HepG2 (cell line): ENCODE measurements around the gene CMTM3. TPM values are rescaled to one million over a fixed set of nuclear protein-coding genes. Genes with fewer than 3 reads are reported as not detected.

ENCODE experiments used
- BRCA1 ChIP-seq: sonication (generic); formaldehyde crosslinking; IDR thresholded peaks from 2 replicates; pipeline ENCODE4 v1.4.0; 2020; ENCODE audit warnings: missing genetic modification reagents
- ELF4 ChIP-seq: sonication (generic); formaldehyde crosslinking; IDR thresholded peaks from 2 replicates; pipeline ENCODE4 v1.5.0; 2020; ENCODE audit warnings: missing genetic modification reagents, mild to moderate bottlenecking, moderate library complexity, borderline replicate concordance
- FOXA3 ChIP-seq: IDR thresholded peaks from 2 replicates; pipeline ENCODE4 v1.6.1; 2016; ENCODE audit warnings: missing genetic modification reagents, missing compliant biosample characterization
- HES4 ChIP-seq: sonication (generic); formaldehyde crosslinking; IDR thresholded peaks from 2 replicates; pipeline ENCODE4 v1.9.0; 2021; ENCODE audit warnings: mild to moderate bottlenecking, missing genetic modification reagents, borderline replicate concordance
- MAFF ChIP-seq: IDR thresholded peaks from 2 replicates; pipeline ENCODE4 v1.6.1; 2011; ENCODE audit warnings: low read depth, low read length, improper control_type of control experiment
- MIXL1 ChIP-seq: IDR thresholded peaks from 2 replicates; pipeline ENCODE4 v1.6.1; 2016
- MZF1 ChIP-seq: sonication (generic); formaldehyde crosslinking; IDR thresholded peaks from 2 replicates; pipeline ENCODE4 v1.8.1; 2023; ENCODE audit warnings: mild to moderate bottlenecking, missing genetic modification reagents, borderline replicate concordance
- SMARCE1 ChIP-seq: fragments of 450-650 bp; IDR thresholded peaks from 2 replicates; pipeline ENCODE4 v1.6.1; 2017; ENCODE audit warnings: borderline replicate concordance
- SMYD3 ChIP-seq: sonication (generic); formaldehyde crosslinking; IDR thresholded peaks from 2 replicates; pipeline ENCODE4 v1.8.1; 2023; ENCODE audit warnings: mild to moderate bottlenecking, missing genetic modification reagents
- TP53 ChIP-seq: sonication (generic); formaldehyde crosslinking; conservative IDR thresholded peaks from 2 replicates; pipeline ENCODE4 v1.4.0; 2020; ENCODE audit warnings: missing genetic modification reagents
- ZNF12 ChIP-seq: sonication (generic); formaldehyde crosslinking; IDR thresholded peaks from 2 replicates; pipeline ENCODE4 v1.5.0; 2020; ENCODE audit warnings: missing genetic modification reagents
- ZNF274 ChIP-seq: sonication (generic); formaldehyde crosslinking; IDR thresholded peaks from 2 replicates; pipeline ENCODE4 v1.5.1; 2020; ENCODE audit warnings: mild to moderate bottlenecking, missing genetic modification reagents
- ZNF317 ChIP-seq: sonication (generic); formaldehyde crosslinking; IDR thresholded peaks from 2 replicates; pipeline ENCODE4 v1.5.0; 2020; ENCODE audit warnings: mild to moderate bottlenecking, missing genetic modification reagents
- ZNF34 ChIP-seq: sonication (generic); formaldehyde crosslinking; IDR thresholded peaks from 2 replicates; pipeline ENCODE4 v1.4.0; 2020; ENCODE audit warnings: mild to moderate bottlenecking, missing genetic modification reagents, borderline replicate concordance
- ZNF367 ChIP-seq: sonication (generic); formaldehyde crosslinking; IDR thresholded peaks from 2 replicates; pipeline ENCODE4 v1.4.0; 2020; ENCODE audit warnings: missing genetic modification reagents, borderline replicate concordance
- ZNF607 ChIP-seq: sonication (generic); formaldehyde crosslinking; IDR thresholded peaks from 2 replicates; pipeline ENCODE4 v1.5.1; 2020; ENCODE audit warnings: missing genetic modification reagents, mild to moderate bottlenecking, borderline replicate concordance
- ZNF672 ChIP-seq: sonication (generic); formaldehyde crosslinking; IDR thresholded peaks from 2 replicates; pipeline ENCODE4 v1.8.1; 2022; ENCODE audit warnings: missing genetic modification reagents
- ZNF720 ChIP-seq: sonication (generic); formaldehyde crosslinking; IDR thresholded peaks from 2 replicates; pipeline ENCODE4 v1.4.0; 2020; ENCODE audit warnings: missing genetic modification reagents
- ZNF772 ChIP-seq: sonication (generic); formaldehyde crosslinking; IDR thresholded peaks from 2 replicates; pipeline ENCODE4 v1.5.0; 2020; ENCODE audit warnings: mild to moderate bottlenecking, missing genetic modification reagents
- polyA plus RNA-seq, 8 experiments: library from polyadenylated mRNA; depleted of rRNA in 3 of 8; stranded (reverse) in 7 of 8; unstranded in 1 of 8; fragments of >200 nt; fragmentation: Illumina TruSeq in 4 of 8; extraction: Trizol in 4 of 8; gene quantifications; 2 replicates each; pipeline versions ENCODE4 v1.2.1 to v1.2.3, GENCODE V29; 2011 to 2016; ENCODE audit warnings: low read depth in 4 of 8, missing spikeins in 1 of 8, mixed read lengths in 1 of 8; ENCODE audit not compliant: insufficient read depth in 1 of 8
- total RNA-seq, 5 experiments: library from RNA; depleted of rRNA; stranded (reverse); fragments of >200 nt; fragmentation: Illumina TruSeq; extraction: Trizol; gene quantifications; 2 replicates each; pipeline ENCODE4 v1.2.3, GENCODE V29; 2016; ENCODE audit warnings: low read depth in 1 of 5
- TF ChIP-seq, protein P1 (sequence below): sonication (generic); formaldehyde crosslinking; IDR thresholded peaks from 2 replicates; pipeline ENCODE4 v1.4.0; 2020; ENCODE audit warnings: missing genetic modification reagents, borderline replicate concordance
- TF ChIP-seq, protein P2 (sequence below), 2 experiments: sonication (generic) in 1 of 2; formaldehyde crosslinking in 1 of 2; IDR thresholded peaks; 2 replicates each; pipeline versions ENCODE4 v1.5.1 to v1.6.1; 2011 to 2020; ENCODE audit warnings: borderline replicate concordance in 1 of 2, low read depth in 1 of 2, low read length in 1 of 2, mild to moderate bottlenecking in 1 of 2, missing genetic modification reagents in 1 of 2, moderate library complexity in 1 of 2
- TF ChIP-seq, protein P3 (sequence below): sonication (generic); formaldehyde crosslinking; IDR thresholded peaks from 2 replicates; pipeline ENCODE4 v1.9.0; 2021; ENCODE audit warnings: missing genetic modification reagents, mild to moderate bottlenecking, borderline replicate concordance

Gene CMTM3
- total and polyA plus RNA-seq, 2 of the 13 experiments (the other 11 are each of a cell fraction or from before 2014, with no cell fraction given), result 29.2 to 48.7 TPM

DNA sequence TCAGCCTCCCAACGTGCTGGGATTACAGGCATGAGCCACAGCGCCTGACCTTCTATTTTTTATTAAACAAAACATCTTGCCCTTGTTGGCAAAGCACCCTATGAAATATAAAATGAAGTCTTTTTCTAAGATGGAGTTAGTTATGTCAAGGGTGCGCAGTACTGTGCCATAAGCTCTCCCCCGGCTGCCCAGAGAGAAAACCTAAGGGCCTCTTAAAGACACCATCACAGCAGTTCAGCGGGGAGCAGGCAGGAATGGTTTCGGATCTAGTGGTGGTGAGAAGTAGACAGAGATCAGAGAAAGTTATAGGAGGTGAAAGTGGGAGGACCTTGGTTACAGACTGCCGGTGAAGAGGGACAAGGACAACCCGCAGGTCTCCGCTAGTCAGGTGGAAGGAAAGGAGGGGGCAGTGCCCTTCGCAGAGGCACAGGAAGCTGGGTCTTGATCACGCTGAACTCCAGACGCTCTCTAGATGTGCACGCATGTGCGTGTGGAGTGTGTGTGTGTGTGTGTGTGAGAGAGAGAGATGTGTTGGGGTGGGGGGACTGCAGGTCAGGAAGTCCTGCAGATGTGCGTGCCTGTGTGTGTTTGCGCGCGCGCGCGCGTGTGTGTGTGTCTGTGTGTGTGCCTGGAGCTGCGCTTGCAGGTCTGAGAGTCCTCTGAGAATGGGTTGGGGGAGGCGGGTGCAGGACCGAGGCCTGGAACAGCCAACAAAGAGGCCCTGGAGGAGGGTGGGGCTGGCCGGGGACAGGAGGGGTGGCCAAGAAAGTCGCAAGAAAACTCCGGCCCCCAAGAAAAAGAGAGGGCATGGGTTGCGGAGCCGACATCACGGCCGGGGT lies 748 bp upstream of the CMTM3 start (continued):
- TF ChIP-seq, protein P1, sequence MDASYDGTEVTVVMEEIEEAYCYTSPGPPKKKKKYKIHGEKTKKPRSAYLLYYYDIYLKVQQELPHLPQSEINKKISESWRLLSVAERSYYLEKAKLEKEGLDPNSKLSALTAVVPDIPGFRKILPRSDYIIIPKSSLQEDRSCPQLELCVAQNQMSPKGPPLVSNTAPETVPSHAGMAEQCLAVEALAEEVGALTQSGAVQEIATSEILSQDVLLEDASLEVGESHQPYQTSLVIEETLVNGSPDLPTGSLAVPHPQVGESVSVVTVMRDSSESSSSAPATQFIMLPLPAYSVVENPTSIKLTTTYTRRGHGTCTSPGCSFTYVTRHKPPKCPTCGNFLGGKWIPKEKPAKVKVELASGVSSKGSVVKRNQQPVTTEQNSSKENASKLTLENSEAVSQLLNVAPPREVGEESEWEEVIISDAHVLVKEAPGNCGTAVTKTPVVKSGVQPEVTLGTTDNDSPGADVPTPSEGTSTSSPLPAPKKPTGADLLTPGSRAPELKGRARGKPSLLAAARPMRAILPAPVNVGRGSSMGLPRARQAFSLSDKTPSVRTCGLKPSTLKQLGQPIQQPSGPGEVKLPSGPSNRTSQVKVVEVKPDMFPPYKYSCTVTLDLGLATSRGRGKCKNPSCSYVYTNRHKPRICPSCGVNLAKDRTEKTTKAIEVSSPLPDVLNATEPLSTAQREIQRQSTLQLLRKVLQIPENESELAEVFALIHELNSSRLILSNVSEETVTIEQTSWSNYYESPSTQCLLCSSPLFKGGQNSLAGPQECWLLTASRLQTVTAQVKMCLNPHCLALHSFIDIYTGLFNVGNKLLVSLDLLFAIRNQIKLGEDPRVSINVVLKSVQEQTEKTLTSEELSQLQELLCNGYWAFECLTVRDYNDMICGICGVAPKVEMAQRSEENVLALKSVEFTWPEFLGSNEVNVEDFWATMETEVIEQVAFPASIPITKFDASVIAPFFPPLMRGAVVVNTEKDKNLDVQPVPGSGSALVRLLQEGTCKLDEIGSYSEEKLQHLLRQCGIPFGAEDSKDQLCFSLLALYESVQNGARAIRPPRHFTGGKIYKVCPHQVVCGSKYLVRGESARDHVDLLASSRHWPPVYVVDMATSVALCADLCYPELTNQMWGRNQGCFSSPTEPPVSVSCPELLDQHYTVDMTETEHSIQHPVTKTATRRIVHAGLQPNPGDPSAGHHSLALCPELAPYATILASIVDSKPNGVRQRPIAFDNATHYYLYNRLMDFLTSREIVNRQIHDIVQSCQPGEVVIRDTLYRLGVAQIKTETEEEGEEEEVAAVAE (CRISPR knock-in tag), result no peak
- TF ChIP-seq ZNF12 (CRISPR knock-in tag) (no peak), ELF4 (CRISPR knock-in tag) (no peak), ZNF607 (no peak), ZNF672 (CRISPR knock-in tag) (no peak), ZNF720 (CRISPR knock-in tag) (no peak), MAFF (no peak), ZNF367 (no peak), HES4 (CRISPR knock-in tag) (0 out of 2 replicates have a peak, but pooled peaks have one; percentile 21), FOXA3 (no peak), SMYD3 (CRISPR knock-in tag) (no peak), ZNF317 (CRISPR knock-in tag) (peak; percentile 56), ZNF34 (CRISPR knock-in tag) (no peak), SMARCE1 (no peak), TP53 (CRISPR knock-in tag) (no peak), ZNF274 (CRISPR knock-in tag) (no peak), MZF1 (no peak), BRCA1 (CRISPR knock-in tag) (no peak), ZNF772 (CRISPR knock-in tag) (peak; percentile 42; the same call in 1 of the 2 replicates), MIXL1 (CRISPR knock-in tag) (0 out of 2 replicates have a peak, but pooled peaks have one; percentile 16)
- TF ChIP-seq, protein P2, sequence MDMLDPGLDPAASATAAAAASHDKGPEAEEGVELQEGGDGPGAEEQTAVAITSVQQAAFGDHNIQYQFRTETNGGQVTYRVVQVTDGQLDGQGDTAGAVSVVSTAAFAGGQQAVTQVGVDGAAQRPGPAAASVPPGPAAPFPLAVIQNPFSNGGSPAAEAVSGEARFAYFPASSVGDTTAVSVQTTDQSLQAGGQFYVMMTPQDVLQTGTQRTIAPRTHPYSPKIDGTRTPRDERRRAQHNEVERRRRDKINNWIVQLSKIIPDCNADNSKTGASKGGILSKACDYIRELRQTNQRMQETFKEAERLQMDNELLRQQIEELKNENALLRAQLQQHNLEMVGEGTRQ (IDR thresholded peaks at IDR 0.05; ENCODE audit: low read depth, low read length), result no peak
- TF ChIP-seq, protein P2 (CRISPR knock-in tag; IDR thresholded peaks at IDR 0.05; ENCODE audit: borderline replicate concordance), result no peak
- TF ChIP-seq, protein P3, sequence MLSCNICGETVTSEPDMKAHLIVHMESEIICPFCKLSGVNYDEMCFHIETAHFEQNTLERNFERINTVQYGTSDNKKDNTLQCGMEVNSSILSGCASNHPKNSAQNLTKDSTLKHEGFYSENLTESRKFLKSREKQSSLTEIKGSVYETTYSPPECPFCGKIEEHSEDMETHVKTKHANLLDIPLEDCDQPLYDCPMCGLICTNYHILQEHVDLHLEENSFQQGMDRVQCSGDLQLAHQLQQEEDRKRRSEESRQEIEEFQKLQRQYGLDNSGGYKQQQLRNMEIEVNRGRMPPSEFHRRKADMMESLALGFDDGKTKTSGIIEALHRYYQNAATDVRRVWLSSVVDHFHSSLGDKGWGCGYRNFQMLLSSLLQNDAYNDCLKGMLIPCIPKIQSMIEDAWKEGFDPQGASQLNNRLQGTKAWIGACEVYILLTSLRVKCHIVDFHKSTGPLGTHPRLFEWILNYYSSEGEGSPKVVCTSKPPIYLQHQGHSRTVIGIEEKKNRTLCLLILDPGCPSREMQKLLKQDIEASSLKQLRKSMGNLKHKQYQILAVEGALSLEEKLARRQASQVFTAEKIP (CRISPR knock-in tag), result no peak
